Panc1 (cell line): ENCODE measurements around the gene HDAC11. TPM values are rescaled to one million over a fixed set of nuclear protein-coding genes. Genes with fewer than 3 reads are reported as not detected.

ENCODE experiments used
- ATAC-seq: fragments of 200-7000 bp; cut with Tn5 transposase; 2 replicates; pipeline ENCODE4 v1.9.1; 2020; ENCODE audit warnings: mild to moderate bottlenecking, moderate library complexity
- BruUV-seq: library from RNA; stranded (reverse); fragments of 400-500 nt; replicated peaks from 2 replicates; lab custom pipeline; 2021; lab: Mats Ljungman, UMichigan
- CTCF ChIA-PET: fragments of 300-600 bp; sonication (Branson Sonifier 250); formaldehyde crosslinking; loops from one replicate; lab custom pipeline; 2022; ENCODE audit warnings: antibody characterized with exemption; lab: Charles Lee
- POLR2A ChIA-PET: fragments of 300-600 bp; sonication (Branson Sonifier 250); formaldehyde crosslinking; loops from one replicate; lab custom pipeline; 2022; ENCODE audit warnings: antibody characterized with exemption; lab: Charles Lee
- DNase-seq: peaks from one replicate; pipeline ENCODE4 v3.0.0-alpha.2; 2010; ENCODE audit warnings: low read depth, low spot score
- H3K27ac ChIP-seq: 2 replicates; pipeline ENCODE4 v1.5.1; 2011; ENCODE audit warnings: mild to moderate bottlenecking, low read length, inconsistent platforms
- H3K27me3 ChIP-seq: fragments of 200-500 bp; sonication (Bioruptor generic); 2 replicates; pipeline ENCODE4 v1.6.0; 2014; ENCODE audit warnings: low read length, inconsistent platforms; ENCODE audit not compliant: control insufficient read depth, insufficient read depth
- H3K36me3 ChIP-seq: fragments of 200-500 bp; sonication (Bioruptor generic); 2 replicates; pipeline ENCODE4 v1.5.1; 2014; ENCODE audit warnings: inconsistent platforms, mild to moderate bottlenecking, low read length, moderate library complexity; ENCODE audit not compliant: control insufficient read depth, insufficient read depth
- H3K4me1 ChIP-seq: 2 replicates; pipeline ENCODE4 v1.5.1; 2011; ENCODE audit warnings: inconsistent platforms, mild to moderate bottlenecking, low read length, moderate library complexity; ENCODE audit not compliant: control insufficient read depth, insufficient read depth
- H3K4me3 ChIP-seq, 2 experiments: 2 replicates each; pipeline ENCODE4 v1.5.1; 2011 to 2012; ENCODE audit warnings: low read depth in 2 of 2, low read length in 2 of 2, mild to moderate bottlenecking in 2 of 2, inconsistent platforms in 1 of 2, moderate library complexity in 1 of 2
- H3K9me3 ChIP-seq: fragments of 200-500 bp; sonication (Bioruptor generic); 2 replicates; pipeline ENCODE4 v1.5.1; 2014; ENCODE audit warnings: low read depth, mild to moderate bottlenecking, inconsistent platforms, low read length, moderate library complexity; ENCODE audit not compliant: control insufficient read depth, insufficient read depth
- CTCF ChIP-seq: fragments of 450-650 bp; IDR thresholded peaks from 2 replicates; pipeline ENCODE4 v1.5.1; 2017; ENCODE audit warnings: mild to moderate bottlenecking
- POLR2AphosphoS5 ChIP-seq: IDR thresholded peaks from 2 replicates; pipeline ENCODE4 v1.6.1; 2012; ENCODE audit warnings: mild to moderate bottlenecking, low read depth, low read length, moderate library complexity
- REST ChIP-seq, 2 experiments: IDR thresholded peaks; 2 replicates each; pipeline ENCODE4 v1.6.1; 2011 to 2012; ENCODE audit warnings: low read depth in 2 of 2, control low read depth in 1 of 2, low read length in 1 of 2, mild to moderate bottlenecking in 1 of 2, moderate library complexity in 1 of 2; ENCODE audit not compliant: insufficient read depth in 1 of 2
- SIN3A ChIP-seq: IDR thresholded peaks from 2 replicates; pipeline ENCODE4 v1.6.1; 2012; ENCODE audit warnings: low read depth, mild to moderate bottlenecking, low read length, moderate library complexity, borderline replicate concordance; ENCODE audit not compliant: insufficient read depth
- TCF7L2 ChIP-seq: IDR thresholded peaks from 2 replicates; pipeline ENCODE4 v1.6.1; 2011; ENCODE audit warnings: mild to moderate bottlenecking, low read depth, low read length, inconsistent platforms
- in situ Hi-C: cut with HindIII; loops from 2 replicates; pipeline ENCODE4 v1.10.0; 2016; ENCODE audit warnings: low sequenced_read_pairs, low pct_unique_long_range_greater_than_20kb
- intact Hi-C: fragments of 100-400 bp; cut with micrococcal nuclease; formaldehyde crosslinking; loops from one replicate; pipeline ENCODE4 v1.10.0; 2022; ENCODE audit not compliant: unreplicated experiment
- total RNA-seq: library from RNA; stranded (reverse); gene quantifications from one replicate; pipeline ENCODE4 v1.2.1, GENCODE V29; 2021; ENCODE audit not compliant: unreplicated experiment

The HDAC11 gene
- total RNA-seq, 1 experiment from 2014 or later: 10.6 TPM

- in situ Hi-C loops (no loop called here), intact Hi-C loops (no loop called here)
- no TSS peak for BruUV-seq
- Histone ChIP-seq H3K27me3 (no peaks in the 10 kb centered on the region), H3K9me3 (no peaks in the 10 kb centered on the region), H3K4me3 (no peak overlapping the region), H3K27ac (no peak overlapping the region), H3K36me3 (no peaks in the 10 kb centered on the region), H3K4me1 (no peaks in the 10 kb centered on the region)
- ChIA-PET CTCF (no interaction called here), POLR2A (no interaction called here)
- TF ChIP-seq TCF7L2 (no peak), CTCF (no peak), POLR2AphosphoS5 (no peak), SIN3A (no peak), REST (IDR thresholded peaks at IDR 0.05; ENCODE audit: insufficient read depth in 1 of 2, low read depth in 2 of 2, low read length in 1 of 2) (no peak)
- ATAC-seq: no peak
- DNase-seq: no peak
Observed at GRCh38 chr3:13550791-13551360, 70.8 kb downstream of the HDAC11 start.

GRCh38 chr3:13552857-13553652, 72.9 kb downstream of the HDAC11 start:
- H3K4me1 ChIP-seq: no peaks in the 10 kb centered on the region
- in situ Hi-C loops (no loop called here), intact Hi-C loops (no loop called here)
- no peaks in the 10 kb centered on the region for H3K27me3 ChIP-seq
- H3K27ac ChIP-seq: no peak overlapping the region
- no peak overlapping the region for H3K4me3 ChIP-seq
- no TSS peak for BruUV-seq
- ChIA-PET POLR2A (no interaction called here), CTCF (no interaction called here)
- TF ChIP-seq CTCF (no peak), TCF7L2 (no peak), REST (IDR thresholded peaks at IDR 0.05; ENCODE audit: insufficient read depth in 1 of 2, low read depth in 2 of 2, low read length in 1 of 2) (no peak)
- H3K9me3 ChIP-seq: no peaks in the 10 kb centered on the region
- H3K36me3 ChIP-seq: no peaks in the 10 kb centered on the region
- ATAC-seq: no peak
- no peak for DNase-seq
